OCI-LY7 (cell line): ENCODE measurements around the gene FGFBP2. TPM values are rescaled to one million over a fixed set of nuclear protein-coding genes. Genes with fewer than 3 reads are reported as not detected.

Experiments
- BruUV-seq: library from RNA; stranded (reverse); fragments of 400-500 nt; replicated peaks from 2 replicates; lab custom pipeline; 2021; lab: Mats Ljungman, UMichigan
- CTCF ChIA-PET: fragments of 300-600 bp; sonication (Branson Sonifier 250); formaldehyde crosslinking; loops from one replicate; lab custom pipeline; 2022; ENCODE audit warnings: antibody characterized with exemption; ENCODE audit not compliant: unreplicated experiment; lab: Charles Lee
- POLR2A ChIA-PET: fragments of 300-600 bp; sonication (Branson Sonifier 250); formaldehyde crosslinking; loops from one replicate; lab custom pipeline; 2022; ENCODE audit warnings: antibody characterized with exemption; lab: Charles Lee
- DNase-seq: peaks from one replicate; pipeline ENCODE4 v3.0.0-alpha.2; 2015; ENCODE audit warnings: low spot score
- H2AFZ ChIP-seq: fragments of 200-600 bp; sonication (generic), shearing (Covaris generic); 2 replicates; pipeline ENCODE4 v1.6.1; 2014; ENCODE audit warnings: mild to moderate bottlenecking, antibody characterized with exemption, low read length, moderate library complexity
- H3K27ac ChIP-seq: fragments of 200-600 bp; sonication (generic); 2 replicates; pipeline ENCODE4 v1.5.1; 2014; ENCODE audit warnings: mixed run types, low read depth, mild to moderate bottlenecking, moderate library complexity, low read length, inconsistent platforms; ENCODE audit not compliant: poor library complexity, severe bottlenecking
- H3K36me3 ChIP-seq: fragments of 200-600 bp; sonication (generic); 2 replicates; pipeline ENCODE4 v1.6.1; 2014; ENCODE audit warnings: mild to moderate bottlenecking, antibody characterized with exemption, low read length, moderate library complexity, mixed read lengths; ENCODE audit not compliant: insufficient read depth
- H3K4me1 ChIP-seq: fragments of 200-600 bp; sonication (generic); 2 replicates; pipeline ENCODE4 v1.5.1; 2014; ENCODE audit warnings: mild to moderate bottlenecking, low read length; ENCODE audit not compliant: insufficient read depth, poor library complexity, severe bottlenecking
- H3K4me2 ChIP-seq: fragments of 200-600 bp; sonication (generic); 2 replicates; pipeline ENCODE4 v1.6.1; 2014; ENCODE audit warnings: mild to moderate bottlenecking, low read length
- H3K4me3 ChIP-seq: fragments of 200-600 bp; sonication (generic); 2 replicates; pipeline ENCODE4 v1.5.1; 2014; ENCODE audit warnings: mild to moderate bottlenecking, low read depth, low read length; ENCODE audit not compliant: poor library complexity, severe bottlenecking
- H3K79me2 ChIP-seq: fragments of 200-600 bp; sonication (generic); 2 replicates; pipeline ENCODE4 v1.6.1; 2016; ENCODE audit warnings: low read depth, mild to moderate bottlenecking, low read length, moderate library complexity, mixed read lengths; ENCODE audit not compliant: insufficient read depth
- H3K9me2 ChIP-seq: fragments of 200-600 bp; sonication (generic); 2 replicates; pipeline ENCODE4 v1.6.1; 2016; ENCODE audit warnings: mild to moderate bottlenecking, low read length, mixed read lengths; ENCODE audit not compliant: insufficient read depth
- H3K9me3 ChIP-seq: fragments of 200-600 bp; sonication (generic); 2 replicates; pipeline ENCODE4 v1.6.1; 2014; ENCODE audit warnings: mild to moderate bottlenecking, mixed run types, low read length, mixed read lengths
- H4K20me1 ChIP-seq: fragments of 200-600 bp; sonication (generic); 2 replicates; pipeline ENCODE4 v1.6.1; 2014; ENCODE audit warnings: mild to moderate bottlenecking, antibody characterized with exemption, low read length, moderate library complexity, mixed read lengths; ENCODE audit not compliant: insufficient read depth
- CTCF ChIP-seq: fragments of 200-600 bp; sonication (generic); conservative IDR thresholded peaks from 2 replicates; pipeline ENCODE4 v1.5.1; 2014; ENCODE audit warnings: mild to moderate bottlenecking, antibody characterized with exemption, low read length, moderate library complexity, mixed read lengths
- EZH2phosphoT487 ChIP-seq: fragments of 200-600 bp; sonication (generic); IDR thresholded peaks from 2 replicates; pipeline ENCODE4 v1.6.1; 2018; ENCODE audit warnings: low read depth, borderline replicate concordance, mild to moderate bottlenecking, mixed run types, antibody characterized with exemption, low read length, moderate library complexity, mixed read lengths
- intact Hi-C: fragments of 100-400 bp; cut with micrococcal nuclease; formaldehyde crosslinking; loops from one replicate; pipeline ENCODE4 v1.10.0; 2022; ENCODE audit not compliant: unreplicated experiment
- total RNA-seq, 2 experiments: library from RNA; depleted of rRNA in 1 of 2; stranded (reverse); fragments of >200 nt in 1 of 2; shearing (Covaris generic) in 1 of 2; gene quantifications; 2 replicates each; pipeline ENCODE4 v1.2.3, GENCODE V29; 2014 to 2022

Gene FGFBP2
- total RNA-seq, 2 experiments from 2014 or later: not detected

- H3K9me3 ChIP-seq: no peaks in the 10 kb centered on the region
- H3K9me2 ChIP-seq: no peaks in the 10 kb centered on the region
- CTCF ChIA-PET: interaction anchor here (0.6 kb wide), 1 partner anchor 192 kb away, joined by 3 read pairs; no protein-coding TSS in a partner anchor
- no peak overlapping the region for H3K27ac ChIP-seq
- TF ChIP-seq CTCF (no peak), EZH2phosphoT487 (no peak)
- no peak overlapping the region for H3K4me2 ChIP-seq
- no peak for DNase-seq
- H3K4me1 ChIP-seq: no peaks in the 10 kb centered on the region
- no peaks in the 10 kb centered on the region for H3K36me3 ChIP-seq
- no TSS peak for BruUV-seq
- H2AFZ ChIP-seq: no peak overlapping the region
- no peak overlapping the region for H3K4me3 ChIP-seq
- POLR2A ChIA-PET: no interaction called here
- no peaks in the 10 kb centered on the region for H3K79me2 ChIP-seq
- intact Hi-C loops: no loop called here
- H4K20me1 ChIP-seq: no peaks in the 10 kb centered on the region
These were observed 31.3 kb downstream of the FGFBP2 start for GRCh38 chr4:15931451-15932210.

DNA sequence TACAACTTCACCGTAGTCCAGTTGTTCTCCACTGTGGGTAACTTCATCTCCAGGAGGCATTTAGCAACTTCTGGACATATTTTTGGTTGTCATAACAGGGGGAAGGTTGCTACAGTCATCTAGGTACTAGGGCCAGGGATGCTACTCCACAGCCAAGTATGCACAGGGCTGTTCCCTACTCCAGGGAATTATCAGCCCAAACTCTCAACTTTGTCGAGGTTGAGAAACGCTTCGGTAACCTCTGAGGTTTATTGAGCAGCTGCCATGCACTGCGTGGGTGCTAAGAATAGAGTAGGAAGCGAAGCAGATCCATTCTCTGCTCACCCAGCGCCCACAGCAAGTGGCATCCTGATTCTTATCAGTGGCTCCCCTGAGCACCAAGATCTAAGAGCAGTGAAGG is 32.7 kb downstream of the FGFBP2 start:
- BruUV-seq: no TSS peak
- TF ChIP-seq EZH2phosphoT487 (no peak), CTCF (no peak)

GRCh38 chr4:15929540-15929939 is 33.4 kb downstream of the FGFBP2 start:
- no TSS peak for BruUV-seq
- Histone ChIP-seq H3K36me3 (no peaks in the 10 kb centered on the region), H3K4me2 (no peak overlapping the region), H3K79me2 (no peaks in the 10 kb centered on the region), H3K9me3 (no peaks in the 10 kb centered on the region), H3K27ac (no peak overlapping the region), H2AFZ (no peak overlapping the region), H3K4me1 (no peaks in the 10 kb centered on the region), H4K20me1 (no peaks in the 10 kb centered on the region), H3K4me3 (no peak overlapping the region), H3K9me2 (no peaks in the 10 kb centered on the region)
- no peak for DNase-seq
- ChIA-PET POLR2A (no interaction called here), CTCF (interaction anchor here (0.5 kb wide), 1 partner anchor 32 kb away, joined by 3 read pairs; no protein-coding TSS in a partner anchor)
- TF ChIP-seq EZH2phosphoT487: no peak
- no peak for TF ChIP-seq CTCF
- intact Hi-C loops: no loop called here

More for the DNA sequence above, 32.7 kb downstream of the FGFBP2 start:
- Histone ChIP-seq H3K36me3 (no peaks in the 10 kb centered on the region), H4K20me1 (no peaks in the 10 kb centered on the region), H3K79me2 (no peaks in the 10 kb centered on the region), H3K9me3 (no peaks in the 10 kb centered on the region), H3K27ac (no peak overlapping the region), H3K4me2 (no peak overlapping the region), H3K9me2 (no peaks in the 10 kb centered on the region), H2AFZ (no peak overlapping the region), H3K4me1 (no peaks in the 10 kb centered on the region), H3K4me3 (no peak overlapping the region)
- POLR2A ChIA-PET: no interaction called here
- intact Hi-C loops: no loop called here
- CTCF ChIA-PET: no interaction called here
- no peak for DNase-seq
